NCI-H1092 (cell line): ENCODE results near the gene WDR86.

ENCODE experiments used
- DNase-seq: peaks from one replicate; lab custom pipeline; 2025; lab: John Stamatoyannopoulos, UW

WDR86 gene

GRCh38 chr7:151439855-151440798, 30.3 kb upstream of the WDR86 start, which contains the start of gene CRYGN:
TSS of gene CRYGN (minus strand) at chr7:151440141. CDS start at chr7:151439917, 224 bp downstream.
- no peak for DNase-seq

GRCh38 chr7:151438864-151439601, 29.2 kb upstream of the WDR86 start:
- DNase-seq: no peak

- DNase-seq: no peak
These were observed 28.2 kb upstream of the WDR86 start for GRCh38 chr7:151437866-151438516.

- no peak for DNase-seq
These were observed 27.3 kb upstream of the WDR86 start for GRCh38 chr7:151437159-151437553.

- DNase-seq: no peak
These were observed 26.8 kb upstream of the WDR86 start for GRCh38 chr7:151436446-151437158.

- DNase-seq: no peak
These were observed 26.1 kb upstream of the WDR86 start for GRCh38 chr7:151435971-151436370.

GRCh38 chr7:151435103-151435916, 25.5 kb upstream of the WDR86 start:
- DNase-seq: no peak

GRCh38 chr7:151434549-151434948, 24.7 kb upstream of the WDR86 start:
- no peak for DNase-seq

- no peak for DNase-seq
These were observed 24.0 kb upstream of the WDR86 start for GRCh38 chr7:151433721-151434400.

- no peak for DNase-seq
These were observed 23.1 kb upstream of the WDR86 start for GRCh38 chr7:151432658-151433521.

- no peak for DNase-seq
These were observed 22.0 kb upstream of the WDR86 start for GRCh38 chr7:151431768-151432311.

- no peak for DNase-seq
These were observed 21.5 kb upstream of the WDR86 start for GRCh38 chr7:151431281-151431767.

GRCh38 chr7:151430391-151431205, 20.8 kb upstream of the WDR86 start:
- DNase-seq: no peak

GRCh38 chr7:151429560-151430331, 19.9 kb upstream of the WDR86 start:
- peak; percentile 54 for DNase-seq

GRCh38 chr7:151429237-151429559, 19.4 kb upstream of the WDR86 start:
- no peak for DNase-seq

GRCh38 chr7:151428378-151429236, 18.8 kb upstream of the WDR86 start:
- no peak for DNase-seq
